Endometrial microvascular endothelial cells (primary cell): ENCODE results near the gene PACRG. TPM values are rescaled to one million over a fixed set of nuclear protein-coding genes. Genes with fewer than 3 reads are reported as not detected.

Experiments used
- in situ Hi-C: cut with HindIII; loops from 2 replicates; pipeline ENCODE4 v1.10.0; 2017; ENCODE audit warnings: low sequenced_read_pairs, low pct_unique_long_range_greater_than_20kb; ENCODE audit errors: inconsistent ontology term
- total RNA-seq: library from RNA; depleted of rRNA; stranded (reverse); fragments of >200 nt; gene quantifications from one replicate; pipeline ENCODE4 v1.2.3, GENCODE V29; 2015; ENCODE audit errors: inconsistent ontology term

PACRG gene
- total RNA-seq, 1 donor from 2014 or later: not detected

GRCh38 chr6:162706232-162706631, 21.5 kb upstream of the PACRG start:
- in situ Hi-C loops: no loop called here

- in situ Hi-C loops: no loop called here
Observed at GRCh38 chr6:162708971-162709370, 18.8 kb upstream of the PACRG start.

GRCh38 chr6:162709431-162709830, 18.3 kb upstream of the PACRG start:
- in situ Hi-C loops: no loop called here

GRCh38 chr6:162710419-162710818, 17.4 kb upstream of the PACRG start:
- in situ Hi-C loops: no loop called here

- in situ Hi-C loops: no loop called here
Observed at GRCh38 chr6:162710936-162711335, 16.8 kb upstream of the PACRG start.

GRCh38 chr6:162711376-162711775, 16.4 kb upstream of the PACRG start:
- in situ Hi-C loops: no loop called here

GRCh38 chr6:162712694-162713093, 15.1 kb upstream of the PACRG start:
- in situ Hi-C loops: no loop called here

- in situ Hi-C loops: no loop called here
Observed at GRCh38 chr6:162713974-162714780, 13.6 kb upstream of the PACRG start.

- in situ Hi-C loops: no loop called here
Observed at GRCh38 chr6:162715601-162716000, 12.2 kb upstream of the PACRG start.

GRCh38 chr6:162719528-162719927, 8.2 kb upstream of the PACRG start:
- in situ Hi-C loops: no loop called here

- in situ Hi-C loops: no loop called here
Observed at GRCh38 chr6:162721404-162721687, 6.4 kb upstream of the PACRG start.

- in situ Hi-C loops: no loop called here
Observed at GRCh38 chr6:162722226-162722625, 5.5 kb upstream of the PACRG start.

- in situ Hi-C loops: no loop called here
Observed at GRCh38 chr6:162722633-162723032, 5.1 kb upstream of the PACRG start.

- in situ Hi-C loops: no loop called here
Observed at GRCh38 chr6:162726947-162727321, 840 bp upstream of the PACRG start.

GRCh38 chr6:162728197-162728596, 423 bp downstream of the PACRG start:
- in situ Hi-C loops: no loop called here

GRCh38 chr6:162728706-162729105, 932 bp downstream of the PACRG start:
- in situ Hi-C loops: no loop called here

GRCh38 chr6:162730502-162730901, 2.7 kb downstream of the PACRG start:
- in situ Hi-C loops: no loop called here

GRCh38 chr6:162733489-162733888, 5.7 kb downstream of the PACRG start:
- in situ Hi-C loops: no loop called here

GRCh38 chr6:162736961-162737360, 9.2 kb downstream of the PACRG start:
- in situ Hi-C loops: no loop called here

GRCh38 chr6:162750776-162751175, 23.0 kb downstream of the PACRG start:
- in situ Hi-C loops: no loop called here

GRCh38 chr6:162751211-162751859, 23.6 kb downstream of the PACRG start:
- in situ Hi-C loops: no loop called here
